SIG-M5 (cell line): ENCODE data around the gene PTCD1.
"Not testable (repeated sequence)": the region's sequence is repeated elsewhere in the genome, so short reads cannot be mapped to it uniquely, and the experiment has no call there.

Source experiments
- DNase-seq: peaks from one replicate; lab custom pipeline; 2025; lab: John Stamatoyannopoulos, UW

Gene PTCD1

GRCh38 chr7:99451936-99452335, 13.3 kb upstream of the PTCD1 start:
- no peak for DNase-seq

DNA sequence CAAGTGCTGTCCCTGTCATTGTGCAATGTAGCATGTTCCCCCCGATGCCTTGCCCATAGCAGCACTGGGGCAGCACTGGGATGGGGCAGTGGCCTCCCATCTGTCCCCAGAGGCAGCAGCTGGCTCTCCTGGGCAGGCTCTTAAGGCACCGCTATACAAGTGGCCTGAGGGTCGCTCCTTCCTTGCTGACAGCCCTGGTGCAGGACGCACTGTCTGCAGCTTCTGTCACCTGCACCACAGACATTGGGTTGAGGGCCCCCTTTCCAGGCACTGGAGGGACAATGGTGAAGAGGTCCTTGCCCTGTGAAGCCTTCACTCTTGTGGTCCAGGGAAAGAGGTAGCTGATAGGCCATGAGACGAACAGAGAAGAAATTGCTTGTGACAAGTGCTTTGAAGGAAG, 10.7 kb upstream of the PTCD1 start:
- DNase-seq: no peak

GRCh38 chr7:99448855-99449254, 10.3 kb upstream of the PTCD1 start:
- DNase-seq: no peak

DNA sequence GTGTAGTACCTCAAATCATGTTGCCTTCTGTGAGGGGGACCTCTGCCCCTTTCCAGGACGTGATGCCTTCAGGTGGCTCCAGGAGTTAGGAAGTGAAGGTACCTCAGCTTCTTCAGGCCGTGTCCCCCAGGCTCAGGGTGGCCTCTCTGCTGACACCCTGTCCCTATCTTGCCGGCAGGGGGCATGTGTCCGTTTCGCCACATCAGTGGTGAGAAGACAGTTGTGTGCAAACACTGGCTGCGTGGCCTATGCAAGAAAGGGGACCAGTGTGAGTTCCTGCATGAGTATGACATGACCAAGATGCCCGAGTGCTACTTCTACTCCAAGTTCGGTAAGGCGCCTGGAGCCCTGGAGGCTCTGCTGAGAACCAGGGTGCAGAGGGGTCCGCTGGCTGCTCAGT, 9.3 kb upstream of the PTCD1 start:
- no peak for DNase-seq

DNA sequence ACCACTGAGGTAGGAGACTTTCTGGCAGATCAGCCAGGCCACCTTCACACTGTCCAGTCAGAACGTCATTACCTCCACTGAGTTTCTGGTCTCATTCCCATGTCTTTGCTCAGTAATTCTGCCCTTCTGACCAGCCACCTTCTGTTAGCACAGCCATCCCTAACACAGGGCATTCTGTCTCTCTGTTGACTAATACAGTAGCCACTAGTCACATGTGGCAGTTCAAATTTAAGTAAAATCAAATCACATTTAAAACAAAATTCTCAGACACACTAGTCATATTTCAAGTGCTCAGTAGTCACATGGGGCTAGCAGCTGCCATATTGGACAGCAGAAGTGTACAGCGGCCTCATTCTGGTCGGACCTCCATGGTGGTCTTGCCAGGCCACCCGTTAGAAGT, 7.5 kb upstream of the PTCD1 start:
- DNase-seq: no peak

DNA sequence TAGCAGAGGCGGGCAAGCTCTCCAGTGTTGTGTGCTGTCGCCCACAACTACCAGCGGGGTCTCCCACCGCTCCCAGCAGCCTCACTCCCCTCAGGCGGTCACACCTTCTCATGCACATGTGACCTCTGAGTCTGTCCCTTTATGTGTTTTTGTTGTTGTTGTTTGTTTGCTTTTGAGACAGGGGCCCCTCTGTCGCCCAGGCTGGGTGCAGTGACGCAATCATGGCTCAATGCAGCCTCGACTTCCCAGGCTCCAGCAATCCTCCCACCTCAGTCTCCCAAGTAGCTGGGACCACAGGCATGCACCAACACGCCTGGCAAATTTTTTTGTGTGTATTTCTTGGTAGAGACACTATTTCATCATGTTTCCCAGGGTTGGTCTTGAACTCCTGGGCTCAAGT, 1.6 kb upstream of the PTCD1 start:
- no peak for DNase-seq

GRCh38 chr7:99437946-99438572, 539 bp downstream of the PTCD1 start:
- DNase-seq: no peak

GRCh38 chr7:99433158-99433557, 5.4 kb downstream of the PTCD1 start:
- no peak for DNase-seq

DNA sequence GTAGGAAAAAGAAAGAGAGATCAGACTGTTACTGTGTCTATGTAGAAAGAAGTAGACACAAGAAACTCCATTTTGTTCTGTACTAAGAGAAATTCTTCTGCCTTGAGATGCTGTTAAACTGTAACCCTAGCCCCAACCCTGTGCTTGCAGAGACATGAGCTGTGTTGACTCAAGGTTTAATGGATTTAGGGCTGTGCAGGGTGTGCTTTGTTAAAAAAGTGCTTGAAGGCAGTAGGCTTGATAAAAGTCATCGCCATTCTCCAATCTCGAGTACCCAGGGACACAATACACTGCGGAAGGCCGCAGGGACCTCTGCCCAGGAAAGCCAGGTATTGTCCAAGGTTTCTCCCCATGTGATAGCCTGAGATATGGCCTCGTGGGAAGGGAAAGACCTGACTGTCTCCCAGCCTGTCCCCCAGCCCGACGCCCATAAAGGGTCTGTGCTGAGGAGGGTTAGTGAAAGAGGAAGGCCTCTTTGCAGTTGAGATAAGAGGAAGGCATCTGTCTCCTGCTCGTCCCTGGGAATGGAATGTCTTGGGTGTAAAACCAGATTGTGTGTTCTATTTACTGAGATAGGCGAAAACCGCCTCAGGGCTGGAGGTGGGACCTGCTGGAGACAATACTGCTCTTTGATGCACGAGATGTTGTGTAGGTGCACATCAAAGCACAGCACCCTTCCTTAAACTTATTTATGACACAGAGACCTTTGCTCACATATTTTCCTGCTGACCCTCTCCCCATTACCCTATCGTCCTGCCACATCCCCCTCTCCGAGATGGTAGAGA, 6.7 kb downstream of the PTCD1 start:
- not testable (repeated sequence) for DNase-seq

- no peak for DNase-seq
Measured at GRCh38 chr7:99429756-99430155, 8.8 kb downstream of the PTCD1 start.

GRCh38 chr7:99428972-99429566, 9.5 kb downstream of the PTCD1 start:
- DNase-seq: no peak

DNA sequence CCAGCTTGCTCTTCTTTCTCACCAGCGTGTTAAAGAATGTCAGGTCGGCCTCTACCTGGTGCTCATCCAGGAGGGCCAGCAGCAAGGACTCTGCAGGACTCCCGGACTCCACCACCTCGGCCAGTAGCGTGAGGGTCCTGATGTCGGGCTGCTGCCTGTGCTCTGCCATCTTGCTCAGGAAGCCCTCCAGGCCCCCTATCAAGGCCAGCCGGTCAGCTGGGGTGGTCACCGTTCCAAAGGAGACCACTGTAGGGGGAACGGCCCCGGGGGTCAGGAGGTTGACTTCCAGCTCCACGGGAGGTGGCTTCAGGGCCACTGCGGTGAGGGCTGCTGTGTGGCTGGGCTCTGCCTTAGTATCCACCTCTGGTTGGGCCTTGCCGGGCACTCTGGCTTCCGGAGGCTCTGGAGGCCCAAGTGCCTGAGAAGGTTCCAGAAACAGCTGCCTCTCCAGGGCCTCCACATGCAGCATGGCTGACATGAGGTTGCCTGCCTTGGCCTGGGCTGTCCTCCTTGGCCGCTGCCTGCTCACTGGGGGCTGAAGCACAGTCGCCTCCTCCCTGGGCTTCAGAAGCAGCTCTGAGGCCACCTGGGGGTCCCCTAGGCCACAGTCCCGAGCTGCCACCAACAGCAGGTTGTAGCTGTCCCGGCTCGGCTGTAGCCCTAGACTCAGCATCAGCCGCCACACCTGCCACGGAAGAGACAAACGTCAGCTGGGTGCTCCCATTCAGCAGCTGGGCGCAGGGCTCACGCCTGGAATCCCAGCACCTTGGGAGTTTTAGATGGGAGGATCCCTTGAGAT, 13.5 kb downstream of the PTCD1 start:
- DNase-seq: no peak

- DNase-seq: no peak
Measured at GRCh38 chr7:99422625-99423024, 16.0 kb downstream of the PTCD1 start.

GRCh38 chr7:99422186-99422585, 16.4 kb downstream of the PTCD1 start:
- DNase-seq: no peak

GRCh38 chr7:99420986-99421385, 17.6 kb downstream of the PTCD1 start:
- no peak for DNase-seq

DNA sequence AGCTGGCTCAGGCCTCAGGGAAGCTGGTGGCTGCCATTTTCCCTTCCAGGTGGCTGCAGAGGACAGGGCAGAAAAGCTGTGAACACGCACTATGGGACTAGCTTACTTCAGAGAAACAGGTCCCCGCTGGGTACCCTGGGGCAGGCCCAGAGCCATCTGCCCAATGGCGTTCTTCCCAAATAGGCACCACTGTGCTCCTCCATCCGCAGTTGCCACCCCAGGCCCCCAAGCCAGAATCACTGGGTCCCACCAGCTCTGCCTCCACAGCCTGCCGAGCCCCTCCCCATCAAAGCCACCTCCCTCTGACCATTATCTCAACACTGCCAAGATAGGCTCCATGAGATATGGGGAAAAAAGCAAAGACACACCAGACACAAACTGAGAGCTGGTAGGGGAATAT, 18.4 kb downstream of the PTCD1 start:
- no peak for DNase-seq

DNA sequence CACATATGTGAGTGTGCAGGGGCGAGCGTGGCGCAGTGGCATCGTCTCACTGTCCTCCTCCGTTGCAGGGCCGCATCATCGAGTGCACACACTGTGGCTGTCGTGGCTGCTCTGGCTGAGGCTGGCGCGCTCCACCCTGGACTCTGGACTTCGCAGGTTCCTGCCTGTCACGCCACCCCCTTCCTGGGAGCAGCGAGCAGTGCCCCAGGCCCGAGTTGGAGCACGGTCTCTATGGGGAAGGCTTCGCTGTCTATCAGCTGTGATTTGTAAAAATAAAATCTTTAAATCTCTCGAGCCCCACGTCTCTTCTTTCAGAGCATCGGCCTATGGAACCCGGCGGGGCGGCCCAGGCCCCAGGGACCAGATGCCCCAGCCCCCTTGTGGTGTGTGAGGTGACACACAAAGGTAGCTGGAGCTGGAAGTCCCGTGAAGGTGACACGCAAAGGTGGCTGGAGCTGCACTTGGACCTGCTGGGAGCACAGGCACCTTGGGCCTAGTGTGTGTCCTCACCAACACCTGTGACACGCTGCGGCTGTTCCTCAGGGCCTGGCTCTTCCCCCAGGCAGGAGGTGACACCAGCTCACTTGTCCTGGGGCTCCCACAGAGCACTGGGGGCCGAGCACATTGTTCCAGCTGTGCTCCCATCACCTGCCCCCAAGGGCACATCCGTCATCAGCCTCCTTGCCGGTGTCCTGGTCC, 19.1 kb downstream of the PTCD1 start:
- no peak for DNase-seq

- DNase-seq: no peak
Measured at GRCh38 chr7:99418260-99418659, 20.3 kb downstream of the PTCD1 start.

DNA sequence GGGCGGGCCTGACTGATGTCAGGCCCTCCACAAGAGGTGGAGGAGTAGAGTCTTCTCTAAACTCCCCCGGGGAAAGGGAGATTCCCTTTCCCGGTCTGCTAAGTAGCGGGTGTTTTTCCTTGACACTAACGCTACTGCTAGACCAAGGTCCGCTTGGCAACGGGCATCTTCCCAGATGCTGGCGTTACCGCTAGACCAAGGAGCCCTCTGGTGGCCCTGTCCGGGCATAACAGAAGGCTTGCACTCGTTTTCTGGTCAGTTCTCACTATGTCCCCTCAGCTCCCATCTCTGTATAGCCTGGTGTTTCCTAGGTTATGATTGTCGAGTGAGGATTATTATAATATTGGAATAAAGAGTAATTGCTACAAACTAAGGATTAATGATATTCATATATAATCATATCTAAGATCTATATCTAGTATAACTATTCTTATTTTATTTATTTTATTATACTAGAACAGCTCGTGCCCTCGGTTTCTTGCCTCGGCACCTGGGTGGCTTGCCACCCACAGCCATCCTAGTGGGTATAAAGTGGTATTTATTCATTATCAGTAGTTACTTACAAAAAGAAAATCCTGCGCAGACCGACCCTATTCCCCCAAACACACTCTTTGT, 23.0 kb downstream of the PTCD1 start:
- DNase-seq: not testable (repeated sequence)

DNA sequence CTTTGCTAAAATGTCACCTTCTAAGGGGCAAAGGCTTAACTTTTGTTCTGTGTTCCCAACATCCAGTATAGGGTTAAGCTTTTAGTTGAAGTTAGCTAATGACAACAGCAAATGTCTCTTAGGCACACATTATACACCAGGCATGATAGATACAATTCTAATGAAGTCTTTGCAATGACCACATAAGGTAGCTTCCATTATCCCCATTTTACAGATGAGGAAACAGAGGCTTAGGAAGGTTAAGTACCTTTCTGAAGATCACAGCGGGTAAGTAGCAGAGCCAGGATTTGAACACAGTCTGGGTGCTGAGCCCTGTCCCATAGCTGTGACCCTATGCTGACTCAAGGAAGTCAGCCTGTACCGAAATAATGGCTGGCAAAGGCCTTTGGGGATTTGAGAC, 28.0 kb downstream of the PTCD1 start:
- no peak for DNase-seq

DNA sequence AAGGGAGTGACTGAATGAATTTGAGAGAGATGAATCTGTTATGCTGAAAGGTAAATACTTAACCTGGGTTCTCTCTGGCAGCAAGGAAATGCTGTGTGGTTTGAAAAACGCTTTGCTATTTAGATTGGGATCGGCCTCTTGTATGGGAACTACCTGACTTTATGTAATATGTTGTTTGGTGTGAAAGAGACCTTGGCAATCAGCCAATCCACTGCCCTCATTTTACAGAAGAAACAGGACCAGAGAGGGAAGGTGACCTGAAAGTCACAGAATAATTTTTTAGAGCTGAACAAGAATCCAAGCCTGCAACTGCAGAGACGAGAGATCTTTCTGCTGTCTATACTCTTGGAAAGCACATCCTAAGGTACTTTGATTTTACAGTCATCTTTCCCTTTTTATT, 28.8 kb downstream of the PTCD1 start:
- DNase-seq: no peak

DNA sequence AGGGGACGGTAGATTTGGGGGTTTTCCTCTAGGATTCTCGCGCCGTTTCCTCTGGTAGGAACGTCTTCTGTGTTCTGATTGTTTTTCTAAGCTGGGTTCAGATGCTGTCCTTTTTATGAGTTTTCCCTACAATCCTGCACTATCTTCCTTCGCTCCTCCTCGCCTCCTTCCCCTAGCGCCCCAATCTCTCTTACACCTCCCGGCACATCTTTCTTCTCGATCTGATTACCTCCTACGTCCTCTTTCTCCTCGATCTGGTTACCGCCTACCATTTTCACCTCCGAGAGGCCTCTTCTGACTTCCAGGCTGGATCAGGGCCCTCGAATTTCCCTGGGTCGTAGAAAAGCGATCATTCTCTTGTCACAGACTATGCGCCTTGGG, 29.4 kb downstream of the PTCD1 start:
- no peak for DNase-seq
